ENCODE data around the gene OR4S2. TPM values are rescaled to one million over a fixed set of nuclear protein-coding genes. Genes with fewer than 3 reads are reported as not detected.

Gene OR4S2
- total and polyA plus RNA-seq, 2 donors (not counting 3 experiments of a cell fraction or from before 2014, with no cell fraction given) = not detected

DNA sequence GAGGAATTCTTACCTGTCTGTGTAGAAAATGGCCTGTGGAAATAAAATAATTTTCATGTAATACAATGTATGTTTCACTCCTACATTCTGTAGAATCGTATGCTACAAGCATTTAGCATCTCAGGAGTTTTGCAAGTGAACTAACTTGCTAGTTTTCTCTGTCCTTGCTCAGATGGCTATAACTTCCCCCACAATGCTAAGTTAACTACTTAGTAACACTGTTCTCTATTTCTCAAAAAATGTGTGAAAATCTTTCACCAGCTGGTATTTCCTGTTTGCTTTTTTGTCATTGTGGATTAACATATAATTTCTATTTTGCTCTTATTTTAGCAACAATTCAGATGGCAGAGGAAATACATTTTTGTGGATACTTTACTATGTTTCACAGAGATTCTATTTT lies 4.4 kb downstream of the OR4S2 start:
- intact Hi-C loops (cut with micrococcal nuclease) (no loop called here), dilution Hi-C loops (cut with MboI; ENCODE audit: extremely low pct_ligation_motif_present, low sequenced_read_pairs) (no loop called here)
- ChIA-PET POLR2A (no interaction called here), CTCF (no interaction called here)
- Histone ChIP-seq H3K4me2 (ENCODE audit: insufficient read depth, low read length) (no peak overlapping the region), H4K20me1 (replicated peaks; ENCODE audit: control insufficient read depth, extremely low read depth, insufficient read depth, low read length) (no peaks in the 10 kb centered on the region), H2AFZ (ENCODE audit: low read depth, low read length) (no peak overlapping the region), H3K9me1 (replicated peaks; ENCODE audit: control insufficient read depth, extremely low read depth, insufficient read depth, low read length) (no peaks in the 10 kb centered on the region), H3K4me1 (ENCODE audit: control insufficient read depth, extremely low read depth, insufficient read depth, low read length) (no peaks in the 10 kb centered on the region), H3K4me3 (replicated peaks in 1 of 3; ENCODE audit: insufficient read depth in 1 of 3, low read depth in 1 of 3, low read length in 3 of 3) (no peak overlapping the region), H3K9ac (replicated peaks; ENCODE audit: extremely low read depth, insufficient read depth, low read length) (no peak overlapping the region), H3K9me3 (replicated peaks; ENCODE audit: control insufficient read depth, insufficient read depth, low read length) (peaks cover 13% of the 10 kb centered on the region), H3K79me2 (ENCODE audit: control insufficient read depth, insufficient read depth, low read length) (no peaks in the 10 kb centered on the region), H3K27ac (ENCODE audit: insufficient read depth, low read depth, low read length) (no peak overlapping the region), H3K27me3 (ENCODE audit: control insufficient read depth in 2 of 2, insufficient read depth in 2 of 2, low read length in 2 of 2) (no peaks in the 10 kb centered on the region), H3K36me3 (ENCODE audit: control insufficient read depth in 2 of 2, extremely low read depth in 1 of 2, insufficient read depth in 2 of 2, low read length in 2 of 2) (no peaks in the 10 kb centered on the region)
- DNase-seq (ENCODE audit: low read depth, low spot score) = no peak
- BruUV-seq (replicated peaks) = no TSS peak
- FAIRE-seq = no peak
- no peak for TF ChIP-seq MYC (IDR thresholded peaks at IDR 0.05; ENCODE audit: low read depth, low read length)
- TF ChIP-seq, protein P1, sequence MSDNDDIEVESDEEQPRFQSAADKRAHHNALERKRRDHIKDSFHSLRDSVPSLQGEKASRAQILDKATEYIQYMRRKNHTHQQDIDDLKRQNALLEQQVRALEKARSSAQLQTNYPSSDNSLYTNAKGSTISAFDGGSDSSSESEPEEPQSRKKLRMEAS (IDR thresholded peaks at IDR 0.05; ENCODE audit: insufficient read depth, insufficient read length) = no peak
- TF ChIP-seq JUN (IDR thresholded peaks at IDR 0.05; ENCODE audit: borderline replicate concordance, insufficient read depth, insufficient read length, low read depth) = no peak
- no peak for TF ChIP-seq POLR2AphosphoS5 (IDR thresholded peaks at IDR 0.05; ENCODE audit: insufficient read depth, low read depth, low read length)
- TF ChIP-seq EZH2 (IDR thresholded peaks at IDR 0.05; ENCODE audit: borderline replicate concordance, low read depth, low read length, severe bottlenecking) = no peak

DNA sequence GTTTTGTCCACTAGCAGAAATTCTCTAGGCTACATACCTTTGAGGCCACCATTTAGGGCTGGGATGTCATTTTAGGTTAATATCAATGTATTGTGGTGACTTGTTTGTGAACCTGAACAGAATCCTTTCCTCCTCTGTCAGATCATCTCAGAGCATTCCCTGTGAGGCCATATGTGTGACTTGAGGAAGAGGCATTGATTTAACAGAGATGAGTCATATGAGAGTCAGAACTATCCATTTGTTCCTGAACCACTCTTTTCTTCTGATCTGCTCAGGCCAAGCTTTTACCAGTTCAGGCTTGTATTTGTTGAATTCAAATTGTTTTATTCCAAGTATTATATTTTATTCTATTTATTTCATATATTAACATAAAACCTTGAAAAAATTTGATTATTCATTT lies 7.0 kb downstream of the OR4S2 start:
- no peak for FAIRE-seq
- no peaks in the 10 kb centered on the region for H3K4me1 ChIP-seq (ENCODE audit: control insufficient read depth, extremely low read depth, insufficient read depth, low read length)

More for the DNA sequence above, 7.0 kb downstream of the OR4S2 start:
- H3K79me2 ChIP-seq (ENCODE audit: control insufficient read depth, insufficient read depth, low read length) = no peaks in the 10 kb centered on the region
- H3K36me3 ChIP-seq (ENCODE audit: control insufficient read depth in 2 of 2, extremely low read depth in 1 of 2, insufficient read depth in 2 of 2, low read length in 2 of 2) = no peaks in the 10 kb centered on the region
- TF ChIP-seq EZH2 (IDR thresholded peaks at IDR 0.05; ENCODE audit: borderline replicate concordance, low read depth, low read length, severe bottlenecking) (no peak), MYC (IDR thresholded peaks at IDR 0.05; ENCODE audit: low read depth, low read length) (no peak), JUN (IDR thresholded peaks at IDR 0.05; ENCODE audit: borderline replicate concordance, insufficient read depth, insufficient read length, low read depth) (no peak), FOS (IDR thresholded peaks at IDR 0.05; ENCODE audit: borderline replicate concordance, insufficient read depth, low read length) (no peak), POLR2A (IDR thresholded peaks at IDR 0.05; ENCODE audit: low read depth, low read length) (no peak), GATA2 (IDR thresholded peaks at IDR 0.05; ENCODE audit: insufficient read depth, insufficient read length, low read depth, low read length) (no peak), POLR2AphosphoS5 (IDR thresholded peaks at IDR 0.05; ENCODE audit: insufficient read depth, low read depth, low read length) (no peak)
- TF ChIP-seq, protein P2, sequence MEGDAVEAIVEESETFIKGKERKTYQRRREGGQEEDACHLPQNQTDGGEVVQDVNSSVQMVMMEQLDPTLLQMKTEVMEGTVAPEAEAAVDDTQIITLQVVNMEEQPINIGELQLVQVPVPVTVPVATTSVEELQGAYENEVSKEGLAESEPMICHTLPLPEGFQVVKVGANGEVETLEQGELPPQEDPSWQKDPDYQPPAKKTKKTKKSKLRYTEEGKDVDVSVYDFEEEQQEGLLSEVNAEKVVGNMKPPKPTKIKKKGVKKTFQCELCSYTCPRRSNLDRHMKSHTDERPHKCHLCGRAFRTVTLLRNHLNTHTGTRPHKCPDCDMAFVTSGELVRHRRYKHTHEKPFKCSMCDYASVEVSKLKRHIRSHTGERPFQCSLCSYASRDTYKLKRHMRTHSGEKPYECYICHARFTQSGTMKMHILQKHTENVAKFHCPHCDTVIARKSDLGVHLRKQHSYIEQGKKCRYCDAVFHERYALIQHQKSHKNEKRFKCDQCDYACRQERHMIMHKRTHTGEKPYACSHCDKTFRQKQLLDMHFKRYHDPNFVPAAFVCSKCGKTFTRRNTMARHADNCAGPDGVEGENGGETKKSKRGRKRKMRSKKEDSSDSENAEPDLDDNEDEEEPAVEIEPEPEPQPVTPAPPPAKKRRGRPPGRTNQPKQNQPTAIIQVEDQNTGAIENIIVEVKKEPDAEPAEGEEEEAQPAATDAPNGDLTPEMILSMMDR (IDR thresholded peaks at IDR 0.05; ENCODE audit: extremely low read depth in 1 of 2, insufficient read depth in 1 of 2, low read depth in 1 of 2, low read length in 2 of 2) = no peak
- TF ChIP-seq, protein P1 (IDR thresholded peaks at IDR 0.05; ENCODE audit: insufficient read depth, insufficient read length) = no peak
- BruUV-seq (replicated peaks) = no TSS peak
- CTCF ChIA-PET = no interaction called here
- no peaks in the 10 kb centered on the region for H3K9me1 ChIP-seq (replicated peaks; ENCODE audit: control insufficient read depth, extremely low read depth, insufficient read depth, low read length)
- H3K27ac ChIP-seq (ENCODE audit: insufficient read depth, low read depth, low read length) = no peak overlapping the region
- peaks cover 11% of the 10 kb centered on the region for H3K9me3 ChIP-seq (replicated peaks; ENCODE audit: control insufficient read depth, insufficient read depth, low read length)
- H3K27me3 ChIP-seq (ENCODE audit: control insufficient read depth in 2 of 2, insufficient read depth in 2 of 2, low read length in 2 of 2) = no peaks in the 10 kb centered on the region
- intact Hi-C loops (cut with micrococcal nuclease) = no loop called here
- H4K20me1 ChIP-seq (replicated peaks; ENCODE audit: control insufficient read depth, extremely low read depth, insufficient read depth, low read length) = no peaks in the 10 kb centered on the region
- H3K9ac ChIP-seq (replicated peaks; ENCODE audit: extremely low read depth, insufficient read depth, low read length) = no peak overlapping the region
- H3K4me3 ChIP-seq (replicated peaks in 1 of 3; ENCODE audit: insufficient read depth in 1 of 3, low read depth in 1 of 3, low read length in 3 of 3) = no peak overlapping the region
- H3K4me2 ChIP-seq (ENCODE audit: insufficient read depth, low read length) = no peak overlapping the region
- H2AFZ ChIP-seq (ENCODE audit: low read depth, low read length) = no peak overlapping the region
- POLR2A ChIA-PET = no interaction called here
- DNase-seq (ENCODE audit: low read depth, low spot score) = no peak
- dilution Hi-C loops (cut with MboI; ENCODE audit: extremely low pct_ligation_motif_present, low sequenced_read_pairs) = no loop called here

Data from endothelial cell of umbilical vein (primary cell).